GM12801 (cell line): ENCODE data around the gene PRND.

Experiments used
- CTCF ChIP-seq: IDR thresholded peaks from one replicate; pipeline ENCODE4 v1.5.1; 2011; ENCODE audit warnings: control low read depth; ENCODE audit not compliant: insufficient read length; ENCODE audit errors: extremely low read depth

Gene PRND

GRCh38 chr20:4728120-4728760 is 6.5 kb downstream of the PRND start:
- no peak for TF ChIP-seq CTCF

- TF ChIP-seq CTCF, result no peak
Measured at GRCh38 chr20:4729265-4729664, 7.6 kb downstream of the PRND start.

GRCh38 chr20:4730780-4731179 is 9.1 kb downstream of the PRND start:
- TF ChIP-seq CTCF, result no peak

GRCh38 chr20:4736875-4737274 is 15.2 kb downstream of the PRND start:
- no peak for TF ChIP-seq CTCF

GRCh38 chr20:4737857-4738627 is 16.3 kb downstream of the PRND start:
- TF ChIP-seq CTCF, result no peak

- no peak for TF ChIP-seq CTCF
Measured at GRCh38 chr20:4740774-4741431, 19.2 kb downstream of the PRND start.

- no peak for TF ChIP-seq CTCF
Measured at GRCh38 chr20:4748847-4749246, 27.1 kb downstream of the PRND start.
